HG03064 (cell line): ENCODE data around the gene SMIM44.
A peak's percentile ranks its signal among the peaks of the same experiment; 100 is the strongest.

Experiments
- ATAC-seq: cut with Tn5 transposase; IDR thresholded peaks from one replicate; pipeline ENCODE4 v1.9.1; 2021; ENCODE audit warnings: low read depth; ENCODE audit not compliant: unreplicated experiment

Gene SMIM44

GRCh38 chr19:3501780-3502179, 18.5 kb upstream of the SMIM44 start:
- no peak for ATAC-seq

- peak; percentile 76 for ATAC-seq
These were observed 17.3 kb upstream of the SMIM44 start, which contains the start of gene DOHH for GRCh38 chr19:3500429-3501101. Gene DOHH (minus strand): TSS chr19:3500674. CDS start chr19:3496814, 3,860 bp downstream.

- no peak for ATAC-seq
These were observed 16.6 kb upstream of the SMIM44 start for GRCh38 chr19:3499738-3500428.

- ATAC-seq, result no peak
These were observed 14.7 kb upstream of the SMIM44 start for GRCh38 chr19:3497757-3498520.

GRCh38 chr19:3496392-3497273, 13.4 kb upstream of the SMIM44 start:
- ATAC-seq, result no peak

- ATAC-seq, result no peak
These were observed 11.3 kb upstream of the SMIM44 start for GRCh38 chr19:3494559-3494958.

- ATAC-seq, result no peak
These were observed 10.8 kb upstream of the SMIM44 start for GRCh38 chr19:3494051-3494450.

- ATAC-seq, result no peak
These were observed 10.4 kb upstream of the SMIM44 start for GRCh38 chr19:3493651-3494050.

- ATAC-seq, result no peak
These were observed 9.7 kb upstream of the SMIM44 start for GRCh38 chr19:3492919-3493318.

GRCh38 chr19:3492131-3492839, 9.0 kb upstream of the SMIM44 start:
- ATAC-seq, result no peak

GRCh38 chr19:3491396-3492119, 8.3 kb upstream of the SMIM44 start:
- no peak for ATAC-seq

GRCh38 chr19:3482507-3483225, 575 bp downstream of the SMIM44 start:
- no peak for ATAC-seq

GRCh38 chr19:3481241-3482090, 1.8 kb downstream of the SMIM44 start:
- ATAC-seq, result no peak

- ATAC-seq, result no peak
These were observed 2.7 kb downstream of the SMIM44 start, which contains the start of gene SMIM24 for GRCh38 chr19:3480383-3481091. Gene SMIM24 (minus strand): TSS chr19:3480525. CDS start chr19:3480463, 62 bp downstream.

GRCh38 chr19:3479834-3480215, 3.4 kb downstream of the SMIM44 start:
- no peak for ATAC-seq

GRCh38 chr19:3479177-3479833, 3.9 kb downstream of the SMIM44 start:
- no peak for ATAC-seq
